ENCODE results near the gene BANF2.

- TF ChIP-seq CTCF (IDR thresholded peaks at IDR 0.05): no peak
- TF ChIP-seq ZFX (IDR thresholded peaks at IDR 0.05; ENCODE audit: borderline replicate concordance): no peak
Observed at GRCh38 chr20:17753516-17753915, 53.8 kb downstream of the BANF2 start.

Measured in 22Rv1 (cell line).